Measurements from ENCODE around the gene ERAS.

DNA sequence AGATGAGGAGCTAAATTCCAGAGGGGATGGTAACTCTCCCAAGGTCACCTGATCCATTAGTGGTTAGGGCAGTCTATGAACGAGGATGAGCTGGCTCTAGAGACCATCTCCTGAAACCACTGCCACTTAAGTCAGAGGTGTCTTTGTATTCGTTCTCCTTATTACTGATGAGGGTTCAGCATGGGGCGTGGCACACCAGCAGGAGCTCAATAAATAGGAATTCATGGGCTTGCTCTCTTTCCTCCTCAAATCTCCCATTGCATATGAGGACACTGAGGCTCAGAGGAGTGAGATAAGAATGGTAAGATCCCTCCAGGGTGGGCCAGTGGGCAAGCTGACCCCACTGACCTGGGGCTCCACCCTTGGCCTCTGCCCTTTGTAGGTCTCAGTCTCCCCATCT, 41.6 kb upstream of the ERAS start:
- TF ChIP-seq, protein P1, sequence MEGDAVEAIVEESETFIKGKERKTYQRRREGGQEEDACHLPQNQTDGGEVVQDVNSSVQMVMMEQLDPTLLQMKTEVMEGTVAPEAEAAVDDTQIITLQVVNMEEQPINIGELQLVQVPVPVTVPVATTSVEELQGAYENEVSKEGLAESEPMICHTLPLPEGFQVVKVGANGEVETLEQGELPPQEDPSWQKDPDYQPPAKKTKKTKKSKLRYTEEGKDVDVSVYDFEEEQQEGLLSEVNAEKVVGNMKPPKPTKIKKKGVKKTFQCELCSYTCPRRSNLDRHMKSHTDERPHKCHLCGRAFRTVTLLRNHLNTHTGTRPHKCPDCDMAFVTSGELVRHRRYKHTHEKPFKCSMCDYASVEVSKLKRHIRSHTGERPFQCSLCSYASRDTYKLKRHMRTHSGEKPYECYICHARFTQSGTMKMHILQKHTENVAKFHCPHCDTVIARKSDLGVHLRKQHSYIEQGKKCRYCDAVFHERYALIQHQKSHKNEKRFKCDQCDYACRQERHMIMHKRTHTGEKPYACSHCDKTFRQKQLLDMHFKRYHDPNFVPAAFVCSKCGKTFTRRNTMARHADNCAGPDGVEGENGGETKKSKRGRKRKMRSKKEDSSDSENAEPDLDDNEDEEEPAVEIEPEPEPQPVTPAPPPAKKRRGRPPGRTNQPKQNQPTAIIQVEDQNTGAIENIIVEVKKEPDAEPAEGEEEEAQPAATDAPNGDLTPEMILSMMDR (IDR thresholded peaks at IDR 0.05; ENCODE audit: low read depth, low read length) = no peak
- TF ChIP-seq POLR2A (IDR thresholded peaks at IDR 0.05; ENCODE audit: extremely low read depth, insufficient read length) = no peak
- TF ChIP-seq, protein P2, sequence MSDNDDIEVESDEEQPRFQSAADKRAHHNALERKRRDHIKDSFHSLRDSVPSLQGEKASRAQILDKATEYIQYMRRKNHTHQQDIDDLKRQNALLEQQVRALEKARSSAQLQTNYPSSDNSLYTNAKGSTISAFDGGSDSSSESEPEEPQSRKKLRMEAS (IDR thresholded peaks at IDR 0.05; ENCODE audit: low read depth, low read length) = no peak
